Left ventricle myocardium inferior (tissue), 1 donor: ENCODE data around the gene UGGT2. TPM values are rescaled to one million over a fixed set of nuclear protein-coding genes. Genes with fewer than 3 reads are reported as not detected.
"Not testable (repeated sequence)": the region's sequence is repeated elsewhere in the genome, so short reads cannot be mapped to it uniquely, and the experiment has no call there.

Source experiments
- DNase-seq: peaks from one replicate; pipeline ENCODE4 v3.0.0-alpha.2; 2020
- H3K27ac ChIP-seq: fragments of 200-600 bp; replicated peaks from 2 replicates; pipeline ENCODE4 v1.8.0; 2021
- H3K27me3 ChIP-seq: fragments of 200-600 bp; 2 replicates; pipeline ENCODE4 v1.8.0; 2021; ENCODE audit warnings: low read depth
- H3K36me3 ChIP-seq: fragments of 200-600 bp; 2 replicates; pipeline ENCODE4 v1.8.0; 2021
- H3K4me1 ChIP-seq: fragments of 200-600 bp; 2 replicates; pipeline ENCODE4 v1.8.0; 2021
- H3K4me3 ChIP-seq: fragments of 200-600 bp; 2 replicates; pipeline ENCODE4 v1.8.0; 2021; ENCODE audit warnings: mild to moderate bottlenecking, moderate library complexity
- H3K9me3 ChIP-seq: fragments of 200-600 bp; replicated peaks from 2 replicates; pipeline ENCODE4 v1.8.0; 2021
- CTCF ChIP-seq: fragments of 200-600 bp; IDR thresholded peaks from 2 replicates; pipeline ENCODE4 v1.8.0; 2021; ENCODE audit warnings: antibody characterized with exemption, mild to moderate bottlenecking, borderline replicate concordance
- intact Hi-C: fragments of 100-400 bp; cut with micrococcal nuclease; formaldehyde crosslinking; loops from one replicate; pipeline ENCODE4 v1.11.0; 2022
- total RNA-seq: library from RNA; stranded (reverse); fragmentation: NEBNext Ultra II Directional; extraction: Animal tissue kit (Norgen Biotek cat#: 25700); gene quantifications from one replicate; pipeline ENCODE4 v1.2.1, GENCODE V29; 2021
- donor health status: DM: no; HTN: yes; CAD: no; lungs with severe emphysema.

UGGT2 gene
- total RNA-seq, 1 donor from 2014 or later: 11.4 TPM

GRCh38 chr13:95793781-95794180, 259.4 kb downstream of the UGGT2 start:
- Histone ChIP-seq H3K9me3 (no peaks in the 10 kb centered on the region), H3K27ac (no peak overlapping the region), H3K4me3 (no peak overlapping the region), H3K36me3 (peaks cover 45% of the 10 kb centered on the region), H3K27me3 (no peaks in the 10 kb centered on the region), H3K4me1 (no peaks in the 10 kb centered on the region)
- no peak for DNase-seq
- intact Hi-C loops: no loop called here
- no peak for TF ChIP-seq CTCF

GRCh38 chr13:95793018-95793555, 260.1 kb downstream of the UGGT2 start:
- H3K4me1 ChIP-seq: no peaks in the 10 kb centered on the region
- intact Hi-C loops: no loop called here
- H3K27me3 ChIP-seq: no peaks in the 10 kb centered on the region
- DNase-seq: no peak
- H3K4me3 ChIP-seq: no peak overlapping the region
- peaks cover 52% of the 10 kb centered on the region for H3K36me3 ChIP-seq
- H3K9me3 ChIP-seq: no peaks in the 10 kb centered on the region
- H3K27ac ChIP-seq: no peak overlapping the region
- no peak for TF ChIP-seq CTCF

GRCh38 chr13:95791084-95791722, 262.0 kb downstream of the UGGT2 start:
- Histone ChIP-seq H3K27me3 (no peaks in the 10 kb centered on the region), H3K27ac (no peak overlapping the region), H3K9me3 (no peaks in the 10 kb centered on the region), H3K36me3 (peaks cover 68% of the 10 kb centered on the region), H3K4me1 (no peaks in the 10 kb centered on the region), H3K4me3 (no peak overlapping the region)
- no peak for DNase-seq
- intact Hi-C loops: no loop called here
- TF ChIP-seq CTCF: no peak

- H3K36me3 ChIP-seq: peaks cover 68% of the 10 kb centered on the region
- H3K27me3 ChIP-seq, DNase-seq, intact Hi-C loops, H3K9me3 ChIP-seq, H3K27ac ChIP-seq, H3K4me1 ChIP-seq, H3K4me3 ChIP-seq: not testable (repeated sequence)
These were observed 263.9 kb downstream of the UGGT2 start for GRCh38 chr13:95789315-95789714.

GRCh38 chr13:95788100-95788463, 265.1 kb downstream of the UGGT2 start:
- no peaks in the 10 kb centered on the region for H3K27me3 ChIP-seq
- intact Hi-C loops: no loop called here
- no peak overlapping the region for H3K27ac ChIP-seq
- no peak for DNase-seq
- TF ChIP-seq CTCF: no peak
- no peaks in the 10 kb centered on the region for H3K9me3 ChIP-seq
- peaks cover 63% of the 10 kb centered on the region for H3K36me3 ChIP-seq
- no peak overlapping the region for H3K4me3 ChIP-seq
- peaks cover 7% of the 10 kb centered on the region for H3K4me1 ChIP-seq

GRCh38 chr13:95787356-95788099, 265.7 kb downstream of the UGGT2 start:
- H3K27ac ChIP-seq: no peak overlapping the region
- DNase-seq: no peak
- no peaks in the 10 kb centered on the region for H3K9me3 ChIP-seq
- intact Hi-C loops: no loop called here
- H3K4me3 ChIP-seq: no peak overlapping the region
- peaks cover 59% of the 10 kb centered on the region for H3K36me3 ChIP-seq
- no peak for TF ChIP-seq CTCF
- peaks cover 7% of the 10 kb centered on the region for H3K4me1 ChIP-seq
- H3K27me3 ChIP-seq: no peaks in the 10 kb centered on the region
